ENCODE data around the gene CBARP.

The CBARP gene

DNA sequence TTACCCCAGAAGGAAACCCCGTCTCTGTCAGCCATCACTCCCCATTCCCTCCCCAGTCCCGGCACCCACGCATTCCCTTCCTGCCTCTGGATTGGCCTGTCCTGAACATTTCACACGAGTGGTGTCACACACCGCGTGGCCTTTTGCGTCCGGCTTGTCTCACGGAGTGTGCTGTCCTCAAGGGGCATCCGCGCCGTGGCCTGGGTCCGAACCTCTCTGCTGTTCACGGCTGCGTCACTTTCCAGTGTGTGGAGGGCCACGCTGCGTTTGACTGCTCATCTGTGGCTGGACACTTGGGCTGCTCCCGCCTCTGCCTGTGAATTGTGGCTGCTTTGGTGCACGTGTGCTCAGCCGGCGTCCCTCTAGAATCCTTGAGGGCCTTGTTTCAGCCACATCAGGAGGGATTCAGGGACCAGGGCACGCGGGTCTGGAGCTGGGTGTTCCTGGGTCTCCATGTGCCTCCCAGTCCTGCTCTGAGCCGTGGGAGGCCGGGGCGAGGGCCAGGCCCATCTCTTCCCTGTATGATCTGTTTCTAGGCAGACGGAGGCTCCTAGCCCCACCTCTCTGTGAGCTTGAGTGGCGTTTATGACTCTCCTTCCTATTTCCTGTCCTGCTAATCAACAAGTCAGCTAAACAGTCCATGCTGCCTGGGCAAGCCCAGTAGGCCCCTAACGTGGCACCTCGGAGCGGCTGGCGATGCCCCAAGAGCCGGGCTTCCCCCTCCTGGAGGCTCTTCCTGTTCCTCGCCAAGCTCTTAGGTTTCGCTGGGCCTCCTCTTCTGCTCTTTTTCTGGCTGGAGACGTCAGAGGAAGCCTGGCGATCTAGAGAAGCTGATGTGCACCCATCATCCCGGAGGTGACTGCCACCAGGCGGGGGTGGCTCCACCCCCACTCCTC is 24.2 kb downstream of the CBARP start (continued):
- TF ChIP-seq, protein P1, sequence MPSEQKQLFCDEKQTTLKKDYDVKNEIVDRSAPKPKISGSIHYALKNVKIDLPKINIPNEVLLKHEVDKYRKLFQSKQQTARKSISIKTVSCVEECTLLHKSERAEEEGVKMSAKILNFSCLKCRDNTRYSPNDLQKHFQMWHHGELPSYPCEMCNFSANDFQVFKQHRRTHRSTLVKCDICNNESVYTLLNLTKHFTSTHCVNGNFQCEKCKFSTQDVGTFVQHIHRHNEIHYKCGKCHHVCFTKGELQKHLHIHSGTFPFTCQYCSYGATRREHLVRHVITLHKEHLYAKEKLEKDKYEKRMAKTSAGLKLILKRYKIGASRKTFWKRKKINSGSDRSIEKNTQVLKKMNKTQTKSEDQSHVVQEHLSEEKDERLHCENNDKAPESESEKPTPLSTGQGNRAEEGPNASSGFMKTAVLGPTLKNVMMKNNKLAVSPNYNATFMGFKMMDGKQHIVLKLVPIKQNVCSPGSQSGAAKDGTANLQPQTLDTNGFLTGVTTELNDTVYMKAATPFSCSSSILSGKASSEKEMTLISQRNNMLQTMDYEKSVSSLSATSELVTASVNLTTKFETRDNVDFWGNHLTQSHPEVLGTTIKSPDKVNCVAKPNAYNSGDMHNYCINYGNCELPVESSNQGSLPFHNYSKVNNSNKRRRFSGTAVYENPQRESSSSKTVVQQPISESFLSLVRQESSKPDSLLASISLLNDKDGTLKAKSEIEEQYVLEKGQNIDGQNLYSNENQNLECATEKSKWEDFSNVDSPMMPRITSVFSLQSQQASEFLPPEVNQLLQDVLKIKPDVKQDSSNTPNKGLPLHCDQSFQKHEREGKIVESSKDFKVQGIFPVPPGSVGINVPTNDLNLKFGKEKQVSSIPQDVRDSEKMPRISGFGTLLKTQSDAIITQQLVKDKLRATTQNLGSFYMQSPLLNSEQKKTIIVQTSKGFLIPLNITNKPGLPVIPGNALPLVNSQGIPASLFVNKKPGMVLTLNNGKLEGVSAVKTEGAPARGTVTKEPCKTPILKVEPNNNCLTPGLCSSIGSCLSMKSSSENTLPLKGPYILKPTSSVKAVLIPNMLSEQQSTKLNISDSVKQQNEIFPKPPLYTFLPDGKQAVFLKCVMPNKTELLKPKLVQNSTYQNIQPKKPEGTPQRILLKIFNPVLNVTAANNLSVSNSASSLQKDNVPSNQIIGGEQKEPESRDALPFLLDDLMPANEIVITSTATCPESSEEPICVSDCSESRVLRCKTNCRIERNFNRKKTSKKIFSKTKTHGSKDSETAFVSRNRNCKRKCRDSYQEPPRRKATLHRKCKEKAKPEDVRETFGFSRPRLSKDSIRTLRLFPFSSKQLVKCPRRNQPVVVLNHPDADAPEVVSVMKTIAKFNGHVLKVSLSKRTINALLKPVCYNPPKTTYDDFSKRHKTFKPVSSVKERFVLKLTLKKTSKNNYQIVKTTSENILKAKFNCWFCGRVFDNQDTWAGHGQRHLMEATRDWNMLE (tag by site-specific recombination; conservative IDR thresholded peaks at IDR 0.05; ENCODE audit: low read depth), result no peak
- no peak for TF ChIP-seq ZNF843 (tag by site-specific recombination; IDR thresholded peaks at IDR 0.05)
- no peak for TF ChIP-seq ZNF558 (tag by site-specific recombination; IDR thresholded peaks at IDR 0.05)
- TF ChIP-seq ZNF792 (tag by site-specific recombination; IDR thresholded peaks at IDR 0.05), result no peak
- TF ChIP-seq ZBTB20 (tag by site-specific recombination; IDR thresholded peaks at IDR 0.05), result 0 out of 2 replicates have a peak, but pooled peaks have one; percentile 23
- no peak for TF ChIP-seq ZNF514 (tag by site-specific recombination; IDR thresholded peaks at IDR 0.05)
- TF ChIP-seq ZNF510 (tag by site-specific recombination; IDR thresholded peaks at IDR 0.05; ENCODE audit: insufficient replicate concordance), result no peak
- TF ChIP-seq GLI4 (tag by site-specific recombination; IDR thresholded peaks at IDR 0.05), result no peak
- TF ChIP-seq KLF16 (tag by site-specific recombination; IDR thresholded peaks at IDR 0.05), result no peak
- no peak for TF ChIP-seq BCL6B (tag by site-specific recombination; IDR thresholded peaks at IDR 0.05)

DNA sequence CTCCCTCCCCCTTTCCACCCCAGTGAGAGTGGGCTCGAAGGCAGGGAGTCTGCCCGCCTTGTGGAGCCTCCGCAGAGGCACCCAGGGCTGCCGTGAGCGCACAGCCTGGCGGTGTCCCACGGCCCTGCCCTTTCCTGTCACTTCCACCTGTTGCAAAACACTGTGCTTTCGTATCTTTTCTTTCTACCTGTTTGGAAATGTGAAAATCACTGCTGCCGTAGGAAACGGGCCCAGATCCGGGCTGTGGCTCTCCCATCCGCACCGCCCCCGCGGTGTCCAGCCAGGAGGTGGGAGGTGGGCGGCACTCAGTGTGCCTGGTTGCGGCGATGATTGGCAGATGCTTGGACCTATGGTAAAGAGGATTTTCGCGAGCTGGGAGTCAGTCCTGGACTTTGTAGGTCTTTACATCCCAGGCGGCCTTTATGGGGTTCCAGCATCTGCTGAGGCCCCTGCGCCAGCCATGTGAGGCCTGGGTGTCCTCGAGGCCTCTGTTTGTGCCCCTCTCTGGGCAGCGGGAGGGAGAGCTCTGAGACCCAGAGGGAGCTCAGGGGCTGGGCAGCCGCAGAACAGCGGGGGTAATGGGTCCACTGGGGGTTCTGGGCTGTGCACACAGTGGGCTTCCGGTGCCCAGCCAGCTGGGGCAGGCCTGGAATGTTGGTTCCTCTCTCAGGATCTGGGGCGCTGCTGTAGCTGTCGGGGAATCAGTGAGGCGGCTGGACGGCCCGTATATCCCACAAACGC is 26.1 kb downstream of the CBARP start:
- Histone ChIP-seq H3K9me3 (ENCODE audit: control insufficient read depth, insufficient read depth, low read depth, low read length) (no peaks in the 10 kb centered on the region), H3K4me3 (ENCODE audit: low read depth, low read length) (no peak overlapping the region), H3K4me1 (ENCODE audit: control insufficient read depth, insufficient read depth, low read length) (peaks cover 12% of the 10 kb centered on the region; the same call in 1 of the 2 replicates), H3K27ac (ENCODE audit: extremely low read depth, low read depth, low read length) (peak overlapping the region; percentile 24; the same call in 1 of the 2 replicates), H3K36me3 (ENCODE audit: control insufficient read depth in 2 of 2, insufficient read depth in 1 of 2, low read length in 2 of 2) (peaks cover 18 to 40% of the 10 kb centered on the region in 2 experiments; a peak in 2 of 3 replicates)
- ChIA-PET CTCF (interaction anchor here (0.6 to 1.6 kb wide), 3 partner anchors 9 to 220 kb away, joined by 3 read pairs; no protein-coding TSS in a partner anchor), POLR2A (interaction anchor here (0.6 to 2.3 kb wide), 5 partner anchors 13 to 536 kb away, joined by 3 to 18 read pairs (median 4); partner anchors contain the start of gene CIRBP)
- no peak for TF ChIP-seq ZNF624 (tag by site-specific recombination; IDR thresholded peaks at IDR 0.05)
- TF ChIP-seq ZNF140 (tag by site-specific recombination; IDR thresholded peaks at IDR 0.05), result no peak
- TF ChIP-seq SP3 (tag by site-specific recombination; IDR thresholded peaks at IDR 0.05), result peak; percentile 35; the same call in 1 of the 2 replicates
- TF ChIP-seq ZFP69B (tag by site-specific recombination; IDR thresholded peaks at IDR 0.05), result no peak
- no peak for TF ChIP-seq KLF16 (tag by site-specific recombination; IDR thresholded peaks at IDR 0.05)
- TF ChIP-seq ZNF175 (tag by site-specific recombination; IDR thresholded peaks at IDR 0.05), result no peak
- TF ChIP-seq ZNF658 (tag by site-specific recombination; IDR thresholded peaks at IDR 0.05), result no peak
- no peak for TF ChIP-seq ELK4 (IDR thresholded peaks at IDR 0.05; ENCODE audit: borderline replicate concordance, low read depth, low read length)
- no peak for TF ChIP-seq ZBTB10 (tag by site-specific recombination; IDR thresholded peaks at IDR 0.05)
- peak; percentile 82 for TF ChIP-seq SP2 (tag by site-specific recombination; IDR thresholded peaks at IDR 0.05)
- no peak for TF ChIP-seq MYNN (tag by site-specific recombination; IDR thresholded peaks at IDR 0.05; ENCODE audit: borderline replicate concordance)
- TF ChIP-seq SALL2 (tag by site-specific recombination; IDR thresholded peaks at IDR 0.05; ENCODE audit: borderline replicate concordance), result no peak
- TF ChIP-seq ZBTB20 (tag by site-specific recombination; IDR thresholded peaks at IDR 0.05), result no peak
- TF ChIP-seq ZNF214 (tag by site-specific recombination; IDR thresholded peaks at IDR 0.05; ENCODE audit: borderline replicate concordance), result no peak
- TF ChIP-seq SCRT2 (tag by site-specific recombination; IDR thresholded peaks at IDR 0.05), result peak; percentile 98
- no peak for TF ChIP-seq ZNF416 (tag by site-specific recombination; IDR thresholded peaks at IDR 0.05)

All from HEK293 (cell line).